IPS DF 4.7 (cell line): ENCODE data around the gene PGA4.
"Not testable (repeated sequence)": the region's sequence is repeated elsewhere in the genome, so short reads cannot be mapped to it uniquely, and the experiment has no call there.

Experiments used
- DNase-seq: peaks from one replicate; pipeline ENCODE4 v3.0.0-alpha.2; 2013; ENCODE audit warnings: low spot score; ENCODE audit errors: extremely low read depth

The PGA4 gene

GRCh38 chr11:61222047-61222446 is at the start of gene PGA4:
Gene PGA4 (plus strand): TSS chr11:61222347. CDS start chr11:61222401, 54 bp downstream.
- not testable (repeated sequence) for DNase-seq

GRCh38 chr11:61172356-61172755 is 49.8 kb upstream of the PGA4 start:
- DNase-seq, result no peak

- no peak for DNase-seq
Observed at GRCh38 chr11:61172888-61173287, 49.3 kb upstream of the PGA4 start.

GRCh38 chr11:61173456-61173855 is 48.7 kb upstream of the PGA4 start:
- no peak for DNase-seq

- DNase-seq, result no peak
Observed at GRCh38 chr11:61174273-61174672, 47.9 kb upstream of the PGA4 start.

- DNase-seq, result no peak
Observed at GRCh38 chr11:61174949-61175348, 47.2 kb upstream of the PGA4 start.

GRCh38 chr11:61176446-61176845 is 45.7 kb upstream of the PGA4 start:
- no peak for DNase-seq

GRCh38 chr11:61180205-61180604 is 41.9 kb upstream of the PGA4 start:
- DNase-seq, result not testable (repeated sequence)

- no peak for DNase-seq
Observed at GRCh38 chr11:61181489-61181888, 40.7 kb upstream of the PGA4 start.

- DNase-seq, result no peak
Observed at GRCh38 chr11:61183645-61184044, 38.5 kb upstream of the PGA4 start.

GRCh38 chr11:61186504-61186903 is 35.6 kb upstream of the PGA4 start:
- DNase-seq, result no peak

- DNase-seq, result peak; percentile 75
Observed at GRCh38 chr11:61187505-61188130, 34.5 kb upstream of the PGA4 start.

GRCh38 chr11:61189933-61190332 is 32.2 kb upstream of the PGA4 start:
- DNase-seq, result no peak

- DNase-seq, result no peak
Observed at GRCh38 chr11:61193596-61193995, 28.6 kb upstream of the PGA4 start.

- no peak for DNase-seq
Observed at GRCh38 chr11:61194169-61194671, 27.9 kb upstream of the PGA4 start.

- DNase-seq, result no peak
Observed at GRCh38 chr11:61194981-61195695, 27.0 kb upstream of the PGA4 start.

GRCh38 chr11:61195719-61196118 is 26.4 kb upstream of the PGA4 start:
- no peak for DNase-seq

- no peak for DNase-seq
Observed at GRCh38 chr11:61198361-61198760, 23.8 kb upstream of the PGA4 start.

- DNase-seq, result no peak
Observed at GRCh38 chr11:61198948-61199523, 23.1 kb upstream of the PGA4 start.

- no peak for DNase-seq
Observed at GRCh38 chr11:61201476-61201875, 20.7 kb upstream of the PGA4 start.

- DNase-seq, result not testable (repeated sequence)
Observed at GRCh38 chr11:61202950-61203746, 19.0 kb upstream of the PGA4 start, which contains the start of gene PGA3. Gene PGA3 (plus strand): TSS chr11:61203515. CDS start chr11:61203565, 50 bp downstream.

- not testable (repeated sequence) for DNase-seq
Observed at GRCh38 chr11:61203873-61204272, 18.3 kb upstream of the PGA4 start.
